SK-N-SH (cell line): ENCODE results near the gene GSTM3. TPM values are rescaled to one million over a fixed set of nuclear protein-coding genes. Genes with fewer than 3 reads are reported as not detected.

ENCODE experiments used
- CTCF ChIA-PET: fragments of 300-600, 350-600 bp; formaldehyde crosslinking; extraction: SDS; loops from one replicate; lab custom pipeline; 2021; lab: Yijun Ruan, JAX
- POLR2A ChIA-PET: fragments of 350-600 bp; sonication (Branson Sonifier 250); formaldehyde crosslinking; extraction: SDS; loops from one replicate; lab custom pipeline; 2020; ENCODE audit warnings: antibody characterized with exemption, inconsistent platforms; lab: Yijun Ruan, JAX
- DNase-seq: peaks from one replicate; pipeline ENCODE4 v3.0.0; 2012
- H2AFZ ChIP-seq: fragments of 200-600 bp; sonication (generic); 2 replicates; pipeline ENCODE4 v1.8.1; 2016; ENCODE audit warnings: antibody characterized with exemption, mild to moderate bottlenecking, low read depth
- H3F3A ChIP-seq: fragments of 200-600 bp; sonication (generic); replicated peaks from 2 replicates; pipeline ENCODE3; 2016; ENCODE audit warnings: antibody characterized with exemption, mild to moderate bottlenecking; ENCODE audit not compliant: insufficient read depth
- H3K27ac ChIP-seq, 2 experiments: fragments of 200-500 bp in 1 of 2; fragments of 200-600 bp in 1 of 2; sonication (Bioruptor generic) in 1 of 2; sonication (generic), shearing (Covaris generic) in 1 of 2; 2 replicates each; pipeline versions ENCODE4 v1.5.1 to v1.6.1; 2014 to 2016; ENCODE audit warnings: low read depth in 2 of 2, inconsistent platforms in 1 of 2, low read length in 1 of 2, mild to moderate bottlenecking in 1 of 2, mixed read lengths in 1 of 2
- H3K27me3 ChIP-seq: fragments of 200-600 bp; sonication (generic), shearing (Covaris generic); 2 replicates; pipeline ENCODE4 v1.6.1; 2016; ENCODE audit warnings: mixed run types; ENCODE audit not compliant: insufficient read depth
- H3K36me3 ChIP-seq, 2 experiments: fragments of 200-500 bp in 1 of 2; fragments of 200-600 bp in 1 of 2; sonication (Bioruptor generic) in 1 of 2; sonication (generic) in 1 of 2; replicated peaks in 1 of 2; 2 replicates each; pipeline versions ENCODE3 to v1.5.1; 2014 to 2016; ENCODE audit warnings: low read length in 1 of 2, mild to moderate bottlenecking in 1 of 2; ENCODE audit not compliant: insufficient read depth in 2 of 2, control insufficient read depth in 1 of 2
- H3K4me1 ChIP-seq, 2 experiments: fragments of 200-500 bp in 1 of 2; fragments of 200-600 bp in 1 of 2; sonication (Bioruptor generic) in 1 of 2; sonication (generic), shearing (Covaris generic) in 1 of 2; 2 replicates each; pipeline versions ENCODE4 v1.5.1 to v1.6.1; 2014 to 2016; ENCODE audit warnings: low read depth in 1 of 2, low read length in 1 of 2, mixed run types in 1 of 2; ENCODE audit not compliant: insufficient read depth in 2 of 2, control insufficient read depth in 1 of 2
- H3K4me2 ChIP-seq: fragments of 200-600 bp; sonication (generic), shearing (Covaris generic); 2 replicates; pipeline ENCODE4 v1.6.1; 2017; ENCODE audit warnings: mixed run types
- H3K4me3 ChIP-seq, 2 experiments: fragments of 200-500 bp in 1 of 2; fragments of 200-600 bp in 1 of 2; sonication (Bioruptor generic) in 1 of 2; sonication (generic), shearing (Covaris generic) in 1 of 2; 2 replicates each; pipeline versions ENCODE4 v1.5.1 to v1.8.1; 2014 to 2016; ENCODE audit warnings: low read depth in 2 of 2, inconsistent platforms in 1 of 2, low read length in 1 of 2, mild to moderate bottlenecking in 1 of 2, mixed read lengths in 1 of 2, moderate library complexity in 1 of 2
- H3K79me2 ChIP-seq: fragments of 200-600 bp; sonication (generic); 2 replicates; pipeline ENCODE4 v1.8.1; 2017; ENCODE audit warnings: mild to moderate bottlenecking; ENCODE audit not compliant: insufficient read depth
- H3K9ac ChIP-seq: fragments of 200-600 bp; sonication (generic); 2 replicates; pipeline ENCODE4 v1.6.1; 2017; ENCODE audit warnings: mixed run types
- H3K9me2 ChIP-seq: fragments of 200-600 bp; sonication (generic); 2 replicates; pipeline ENCODE4 v1.6.1; 2017; ENCODE audit warnings: mixed run types
- H3K9me3 ChIP-seq: fragments of 200-600 bp; sonication (generic); 2 replicates; pipeline ENCODE4 v1.6.1; 2017; ENCODE audit warnings: mixed run types, mild to moderate bottlenecking, moderate library complexity
- H4K20me1 ChIP-seq: fragments of 200-600 bp; sonication (generic); 2 replicates; pipeline ENCODE4 v1.6.1; 2017; ENCODE audit warnings: mild to moderate bottlenecking, mixed run types; ENCODE audit not compliant: insufficient read depth
- CHD2 ChIP-seq: fragments of 150-350 bp; IDR thresholded peaks from 2 replicates; pipeline ENCODE4 v1.6.1; 2018; ENCODE audit warnings: low read length; ENCODE audit not compliant: partially characterized antibody
- EP300 ChIP-seq, 2 experiments: IDR thresholded peaks; 2 replicates each; pipeline versions ENCODE4 v1.4.0 to v1.6.1; 2012; ENCODE audit warnings: borderline replicate concordance in 1 of 2, low read depth in 1 of 2, low read length in 1 of 2
- JUND ChIP-seq: IDR thresholded peaks from 2 replicates; pipeline ENCODE4 v1.4.0; 2012
- MEF2A ChIP-seq: IDR thresholded peaks from 2 replicates; pipeline ENCODE4 v1.4.0; 2012; ENCODE audit warnings: low read depth, borderline replicate concordance
- MXI1 ChIP-seq: IDR thresholded peaks from 2 replicates; pipeline ENCODE4 v1.6.1; 2012; ENCODE audit warnings: mild to moderate bottlenecking, low read depth, low read length, improper control_type of control experiment
- NRF1 ChIP-seq: IDR thresholded peaks from 2 replicates; pipeline ENCODE4 v1.6.1; 2012; ENCODE audit warnings: low read depth, mild to moderate bottlenecking, low read length
- RCOR1 ChIP-seq: fragments of 150-350 bp; IDR thresholded peaks from 2 replicates; pipeline ENCODE4 v1.6.1; 2017; ENCODE audit warnings: antibody characterized with exemption, low read length
- RFX5 ChIP-seq: IDR thresholded peaks from 2 replicates; pipeline ENCODE4 v1.6.1; 2012; ENCODE audit warnings: mild to moderate bottlenecking, improper control_type of control experiment, low read length
- RXRA ChIP-seq: IDR thresholded peaks from 2 replicates; pipeline ENCODE4 v1.4.0; 2012; ENCODE audit warnings: low read depth, mild to moderate bottlenecking, borderline replicate concordance
- SIN3A ChIP-seq: IDR thresholded peaks from 2 replicates; pipeline ENCODE4 v1.6.1; 2012; ENCODE audit warnings: low read depth, mild to moderate bottlenecking, low read length, moderate library complexity, borderline replicate concordance
- TEAD4 ChIP-seq: IDR thresholded peaks from 2 replicates; pipeline ENCODE4 v1.4.0; 2012; ENCODE audit warnings: mild to moderate bottlenecking, borderline replicate concordance; ENCODE audit not compliant: insufficient read depth
- WGBS: methylation state at CpG from one replicate; pipeline ENCODE4 v1.1.6; 2017; ENCODE audit warnings: low lambda C conversion rate; 5-methylcytosine and 5-hydroxymethylcytosine counted together
- polyA plus RNA-seq, 3 experiments: library from polyadenylated mRNA; depleted of rRNA; stranded (reverse); fragments of >200 nt; gene quantifications; 2 replicates each; pipeline ENCODE4 v1.2.3, GENCODE V29; 2012
- TF ChIP-seq, protein P1 (sequence below): fragments of 150-350 bp; IDR thresholded peaks from 2 replicates; pipeline ENCODE4 v1.6.1; 2016; ENCODE audit warnings: mild to moderate bottlenecking, low read depth, low read length
- TF ChIP-seq, protein P2 (sequence below): fragments of 150-350 bp; IDR thresholded peaks from 2 replicates; pipeline ENCODE4 v1.6.1; 2017; ENCODE audit warnings: antibody characterized with exemption, low read length, low read depth, borderline replicate concordance
- TF ChIP-seq, protein P3 (sequence below): IDR thresholded peaks from 2 replicates; pipeline ENCODE4 v1.6.1; 2012; ENCODE audit warnings: mild to moderate bottlenecking, low read depth, low read length, moderate library complexity

Gene GSTM3
- polyA plus RNA-seq, 1 of the 3 experiments (the other 2 are of a cell fraction), result 86.6 TPM

DNA sequence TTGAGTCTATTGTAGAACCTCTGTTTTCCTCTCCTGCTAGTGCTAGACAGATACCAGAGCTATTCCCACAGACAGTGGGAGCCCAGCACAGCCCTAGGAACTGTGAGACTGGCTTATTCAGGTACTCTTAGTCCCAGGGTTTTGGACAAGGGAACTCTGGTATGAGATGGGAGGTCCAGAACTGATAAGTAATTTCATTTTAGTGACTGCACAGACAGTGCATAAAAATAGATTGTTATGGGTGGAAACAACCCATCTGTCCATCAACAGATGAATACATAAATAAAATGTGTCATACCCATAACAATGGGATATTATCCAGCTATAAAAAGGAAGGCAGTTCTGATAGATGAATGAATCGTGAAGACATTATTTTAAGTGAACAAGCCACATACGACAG lies 13.9 kb upstream of the GSTM3 start:
- H3K4me2 ChIP-seq, result no peak overlapping the region
- ChIA-PET CTCF (interaction anchor here (1.0 to 1.6 kb wide), 4 partner anchors 11 to 209 kb away, joined by 3 to 5 read pairs (median 3); no protein-coding TSS in a partner anchor), POLR2A (no interaction called here)
- H2AFZ ChIP-seq, result no peak overlapping the region
- no peaks in the 10 kb centered on the region for H3K9me3 ChIP-seq
- no peaks in the 10 kb centered on the region; the same call in 1 of the 2 replicates for H3K27me3 ChIP-seq
- no peaks in the 10 kb centered on the region for H3K4me1 ChIP-seq
- H3K4me3 ChIP-seq, result no peak overlapping the region
- no peaks in the 10 kb centered on the region for H4K20me1 ChIP-seq
- no peak overlapping the region for H3K9ac ChIP-seq
- no peak for DNase-seq
- no peaks in the 10 kb centered on the region for H3K79me2 ChIP-seq
- H3F3A ChIP-seq, result no peaks in the 10 kb centered on the region
- H3K27ac ChIP-seq, result no peak overlapping the region
- 64% methylated on average over 2 of the region's 2 CpGs for WGBS
- H3K36me3 ChIP-seq, result no peaks in the 10 kb centered on the region
- no peak for TF ChIP-seq RXRA
- TF ChIP-seq JUND, result no peak
- no peak for TF ChIP-seq MEF2A
- no peak for TF ChIP-seq MXI1
- no peak for TF ChIP-seq SIN3A
- TF ChIP-seq, protein P1, sequence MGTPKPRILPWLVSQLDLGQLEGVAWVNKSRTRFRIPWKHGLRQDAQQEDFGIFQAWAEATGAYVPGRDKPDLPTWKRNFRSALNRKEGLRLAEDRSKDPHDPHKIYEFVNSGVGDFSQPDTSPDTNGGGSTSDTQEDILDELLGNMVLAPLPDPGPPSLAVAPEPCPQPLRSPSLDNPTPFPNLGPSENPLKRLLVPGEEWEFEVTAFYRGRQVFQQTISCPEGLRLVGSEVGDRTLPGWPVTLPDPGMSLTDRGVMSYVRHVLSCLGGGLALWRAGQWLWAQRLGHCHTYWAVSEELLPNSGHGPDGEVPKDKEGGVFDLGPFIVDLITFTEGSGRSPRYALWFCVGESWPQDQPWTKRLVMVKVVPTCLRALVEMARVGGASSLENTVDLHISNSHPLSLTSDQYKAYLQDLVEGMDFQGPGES, result no peak
- no peak for TF ChIP-seq NRF1
- TF ChIP-seq, protein P2, sequence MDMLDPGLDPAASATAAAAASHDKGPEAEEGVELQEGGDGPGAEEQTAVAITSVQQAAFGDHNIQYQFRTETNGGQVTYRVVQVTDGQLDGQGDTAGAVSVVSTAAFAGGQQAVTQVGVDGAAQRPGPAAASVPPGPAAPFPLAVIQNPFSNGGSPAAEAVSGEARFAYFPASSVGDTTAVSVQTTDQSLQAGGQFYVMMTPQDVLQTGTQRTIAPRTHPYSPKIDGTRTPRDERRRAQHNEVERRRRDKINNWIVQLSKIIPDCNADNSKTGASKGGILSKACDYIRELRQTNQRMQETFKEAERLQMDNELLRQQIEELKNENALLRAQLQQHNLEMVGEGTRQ, result no peak
- TF ChIP-seq CHD2, result no peak
- no peak for TF ChIP-seq TEAD4
- no peak for TF ChIP-seq RCOR1
- TF ChIP-seq EP300 (IDR thresholded peaks at IDR 0.05; ENCODE audit: borderline replicate concordance in 1 of 2, low read depth in 1 of 2, low read length in 1 of 2), result no peak
- TF ChIP-seq, protein P3, sequence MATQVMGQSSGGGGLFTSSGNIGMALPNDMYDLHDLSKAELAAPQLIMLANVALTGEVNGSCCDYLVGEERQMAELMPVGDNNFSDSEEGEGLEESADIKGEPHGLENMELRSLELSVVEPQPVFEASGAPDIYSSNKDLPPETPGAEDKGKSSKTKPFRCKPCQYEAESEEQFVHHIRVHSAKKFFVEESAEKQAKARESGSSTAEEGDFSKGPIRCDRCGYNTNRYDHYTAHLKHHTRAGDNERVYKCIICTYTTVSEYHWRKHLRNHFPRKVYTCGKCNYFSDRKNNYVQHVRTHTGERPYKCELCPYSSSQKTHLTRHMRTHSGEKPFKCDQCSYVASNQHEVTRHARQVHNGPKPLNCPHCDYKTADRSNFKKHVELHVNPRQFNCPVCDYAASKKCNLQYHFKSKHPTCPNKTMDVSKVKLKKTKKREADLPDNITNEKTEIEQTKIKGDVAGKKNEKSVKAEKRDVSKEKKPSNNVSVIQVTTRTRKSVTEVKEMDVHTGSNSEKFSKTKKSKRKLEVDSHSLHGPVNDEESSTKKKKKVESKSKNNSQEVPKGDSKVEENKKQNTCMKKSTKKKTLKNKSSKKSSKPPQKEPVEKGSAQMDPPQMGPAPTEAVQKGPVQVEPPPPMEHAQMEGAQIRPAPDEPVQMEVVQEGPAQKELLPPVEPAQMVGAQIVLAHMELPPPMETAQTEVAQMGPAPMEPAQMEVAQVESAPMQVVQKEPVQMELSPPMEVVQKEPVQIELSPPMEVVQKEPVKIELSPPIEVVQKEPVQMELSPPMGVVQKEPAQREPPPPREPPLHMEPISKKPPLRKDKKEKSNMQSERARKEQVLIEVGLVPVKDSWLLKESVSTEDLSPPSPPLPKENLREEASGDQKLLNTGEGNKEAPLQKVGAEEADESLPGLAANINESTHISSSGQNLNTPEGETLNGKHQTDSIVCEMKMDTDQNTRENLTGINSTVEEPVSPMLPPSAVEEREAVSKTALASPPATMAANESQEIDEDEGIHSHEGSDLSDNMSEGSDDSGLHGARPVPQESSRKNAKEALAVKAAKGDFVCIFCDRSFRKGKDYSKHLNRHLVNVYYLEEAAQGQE, result no peak
- TF ChIP-seq RFX5, result no peak
- H3K9me2 ChIP-seq, result no peaks in the 10 kb centered on the region
